ENCODE results near the gene PLPPR5.
A peak's percentile ranks its signal among the peaks of the same experiment; 100 is the strongest.
"Not testable (repeated sequence)": the region's sequence is repeated elsewhere in the genome, so short reads cannot be mapped to it uniquely, and the experiment has no call there.

The PLPPR5 gene

DNA sequence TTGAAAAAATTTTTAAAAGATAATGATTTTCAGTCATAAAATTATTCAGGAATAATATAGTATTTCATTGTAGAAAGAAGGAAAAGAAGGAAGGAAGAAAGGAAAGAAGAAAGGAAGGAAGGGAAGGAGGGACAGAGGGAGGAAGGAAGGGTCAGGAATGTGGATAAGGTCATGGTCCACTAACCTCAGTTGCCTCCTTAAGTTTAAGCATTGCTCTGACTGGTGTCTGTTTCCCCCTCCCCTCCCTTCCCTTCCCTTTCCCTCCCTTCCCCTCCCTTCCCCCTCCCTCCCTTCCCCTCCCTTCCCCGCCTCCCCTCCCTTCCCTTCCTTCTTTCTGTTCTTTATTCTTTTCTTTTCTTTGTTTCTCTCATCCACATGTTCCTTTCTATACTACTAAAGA, 95.7 kb downstream of the PLPPR5 start:
- DNase-seq: no peak

DNA sequence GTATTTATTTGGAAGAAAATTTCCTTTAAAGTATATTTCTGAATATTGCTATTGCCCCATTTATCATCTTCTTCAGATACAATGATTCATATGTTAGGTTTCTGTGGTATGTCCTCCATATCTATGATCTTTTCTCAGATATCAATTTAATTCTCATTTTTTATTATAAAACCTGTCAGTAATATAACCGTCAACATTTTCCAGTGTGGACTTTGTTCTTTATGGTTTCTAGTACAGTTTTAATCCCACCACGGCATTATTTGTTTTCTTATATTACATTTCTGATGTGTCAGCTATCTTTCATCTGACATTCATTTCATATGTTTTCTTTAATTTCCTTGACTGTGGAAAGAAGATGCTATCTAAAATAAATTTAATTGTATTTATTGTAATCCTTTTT, 97.9 kb downstream of the PLPPR5 start:
- no peak for DNase-seq

DNA sequence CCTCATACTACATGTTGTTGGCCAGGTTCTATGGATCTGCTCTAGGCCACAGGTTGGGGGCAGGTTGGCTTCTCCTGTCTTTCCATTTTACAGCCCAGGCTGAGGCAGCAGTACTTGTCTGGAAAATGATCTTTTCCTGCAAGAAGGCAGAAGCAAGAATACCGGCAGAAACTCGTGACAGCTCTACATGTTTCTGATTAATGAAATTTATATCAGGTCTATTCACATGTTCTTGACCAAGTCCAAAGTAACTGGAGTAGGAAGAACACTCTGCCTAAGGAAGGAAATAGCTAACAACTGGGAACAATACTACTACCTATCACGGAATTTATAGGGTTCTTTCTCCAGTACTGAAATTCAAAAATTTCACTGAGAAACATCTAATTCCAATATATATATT, 98.3 kb downstream of the PLPPR5 start:
- no peak for DNase-seq

DNA sequence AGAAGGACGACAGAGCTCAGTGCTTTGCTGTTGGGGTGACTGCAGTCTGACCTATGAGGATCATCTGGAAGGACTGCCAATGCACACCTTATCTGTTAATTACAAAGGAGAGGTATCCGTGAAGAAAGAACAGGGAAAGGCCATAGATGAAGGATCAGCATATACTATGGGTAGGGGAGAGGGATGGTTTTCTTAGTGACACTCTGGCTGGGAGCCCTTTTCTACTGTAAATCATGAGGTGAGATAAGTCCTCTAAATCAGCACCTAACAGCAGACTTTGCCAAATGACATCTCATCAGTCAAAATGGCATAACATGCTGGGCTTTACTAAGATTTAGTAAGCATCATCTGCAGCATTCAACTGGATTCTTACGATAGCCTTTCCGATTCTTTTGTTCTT, 100.0 kb downstream of the PLPPR5 start:
- no peak for DNase-seq

DNA sequence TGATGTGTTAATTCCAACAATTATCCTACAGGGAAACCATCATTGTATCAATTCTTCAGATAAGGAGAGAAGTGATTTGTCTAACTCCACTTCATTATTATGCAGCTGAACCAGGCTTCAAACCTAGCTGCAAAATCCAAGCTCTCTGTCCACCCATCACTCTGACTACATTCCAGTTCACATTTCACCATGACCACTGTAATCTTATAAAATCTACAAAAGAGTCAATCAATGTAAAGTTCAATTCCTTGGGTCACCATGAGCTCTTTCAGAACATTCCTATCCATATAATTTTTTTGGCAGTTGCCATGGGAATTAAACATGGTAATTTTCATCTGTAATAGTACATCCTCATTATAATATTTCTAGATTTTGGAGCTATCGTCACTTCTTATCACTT, 100.9 kb downstream of the PLPPR5 start:
- no peak for DNase-seq

DNA sequence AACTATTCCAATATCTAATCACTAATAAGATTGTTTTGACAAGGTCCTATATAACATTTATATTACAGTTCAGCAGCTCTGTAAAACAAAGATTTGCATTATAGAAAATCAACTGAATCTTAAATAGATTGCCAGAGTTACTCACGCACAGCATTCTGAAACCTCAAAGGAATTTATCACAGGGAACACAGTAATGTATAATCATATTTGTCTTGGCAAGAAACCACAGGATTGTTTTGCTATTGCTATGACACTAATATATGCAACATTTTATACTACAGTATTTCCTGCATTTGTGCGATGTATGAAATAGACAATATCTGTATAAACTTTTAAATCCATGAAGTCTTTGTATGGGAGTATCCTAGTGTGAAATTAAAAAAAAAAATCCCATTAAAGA, 101.4 kb downstream of the PLPPR5 start:
- DNase-seq: no peak

DNA sequence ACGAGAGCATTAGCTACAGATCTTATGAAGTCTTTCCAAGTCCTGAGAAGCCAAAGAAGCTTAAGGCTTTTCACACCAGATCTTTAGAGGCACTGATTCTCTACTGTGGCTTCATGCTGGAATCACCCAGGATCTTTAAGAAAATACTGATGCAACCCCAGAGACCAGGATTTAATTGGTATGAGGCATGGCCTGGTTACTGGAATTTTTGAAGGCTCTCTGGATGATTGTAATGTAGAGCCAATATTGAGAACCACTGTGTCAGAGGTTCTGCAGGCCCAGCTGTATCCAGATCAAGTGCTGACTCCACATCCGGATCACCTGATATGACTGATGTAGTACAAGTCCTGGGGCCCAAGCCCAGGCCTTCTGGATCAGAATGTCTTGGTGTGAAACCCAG, 105.7 kb downstream of the PLPPR5 start:
- no peak for DNase-seq

DNA sequence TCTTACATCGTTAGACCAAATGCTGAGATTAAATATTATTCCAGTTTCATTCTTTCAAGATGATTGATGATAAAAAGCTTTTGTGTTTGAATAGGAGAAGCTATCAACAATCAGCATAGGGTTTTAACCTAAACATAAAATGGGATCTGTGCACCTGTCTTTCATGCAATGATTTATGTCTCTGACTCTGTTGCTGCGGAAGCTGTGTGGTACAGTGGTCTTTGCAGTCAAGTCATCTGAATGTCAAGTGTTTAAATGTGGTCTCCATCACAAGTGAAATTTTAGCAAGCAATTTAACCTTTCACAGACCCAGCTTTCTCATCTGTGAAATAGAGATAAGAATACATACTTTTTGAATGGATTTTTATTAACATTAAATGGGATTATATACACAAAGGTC, 107.2 kb downstream of the PLPPR5 start:
- DNase-seq: no peak

DNA sequence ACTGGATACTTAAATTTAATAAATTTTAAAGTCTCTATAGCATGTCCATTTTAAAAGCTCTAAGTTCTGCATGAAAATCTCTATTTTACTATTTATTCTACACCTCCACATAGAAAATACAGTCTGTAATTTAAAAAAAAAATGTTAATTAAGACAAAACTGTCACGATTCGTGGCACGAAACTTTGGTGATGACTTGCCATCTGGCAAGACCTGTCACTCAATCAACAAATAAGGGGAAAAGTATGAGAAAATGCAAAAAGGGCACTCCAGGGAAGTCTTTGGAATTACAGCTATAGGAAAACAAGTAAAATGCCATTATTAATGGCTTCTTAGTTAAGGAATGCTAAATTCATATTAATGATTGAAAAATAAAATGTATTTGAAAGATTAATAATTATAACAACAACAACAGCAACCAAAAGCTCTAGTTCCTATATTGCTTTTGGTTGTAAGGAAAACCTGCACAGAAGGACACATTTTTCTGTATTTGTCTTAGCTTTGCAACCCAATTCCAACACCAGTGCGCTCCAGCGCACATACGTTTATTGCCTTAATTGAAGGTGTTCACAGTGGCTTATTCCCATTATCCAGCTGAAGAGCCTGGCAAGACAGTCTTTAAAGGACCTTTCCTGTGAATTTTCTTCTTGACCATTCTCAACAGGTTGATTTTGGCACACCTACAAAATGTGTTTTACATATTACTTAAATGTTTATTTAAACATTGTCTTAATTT, 107.8 kb downstream of the PLPPR5 start:
- no peak for DNase-seq

DNA sequence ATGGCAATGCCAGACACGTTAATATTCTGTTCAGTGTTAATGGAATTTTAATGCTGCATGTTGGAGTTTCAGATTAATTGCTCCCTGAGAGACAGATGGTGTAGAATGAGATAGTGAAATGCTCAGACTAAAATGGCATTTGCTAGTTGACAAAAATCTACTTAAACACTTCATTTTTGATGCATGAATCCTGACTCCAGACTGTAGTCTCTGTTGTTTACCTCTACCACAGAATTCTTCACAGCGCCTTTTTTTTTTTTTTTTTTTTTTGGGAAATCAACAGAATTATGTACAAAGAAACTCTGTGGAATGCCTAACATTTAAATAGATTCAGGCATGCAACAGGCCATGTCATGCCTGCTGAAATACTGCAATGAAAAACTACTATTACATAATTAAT, 111.3 kb downstream of the PLPPR5 start:
- no peak for DNase-seq

DNA sequence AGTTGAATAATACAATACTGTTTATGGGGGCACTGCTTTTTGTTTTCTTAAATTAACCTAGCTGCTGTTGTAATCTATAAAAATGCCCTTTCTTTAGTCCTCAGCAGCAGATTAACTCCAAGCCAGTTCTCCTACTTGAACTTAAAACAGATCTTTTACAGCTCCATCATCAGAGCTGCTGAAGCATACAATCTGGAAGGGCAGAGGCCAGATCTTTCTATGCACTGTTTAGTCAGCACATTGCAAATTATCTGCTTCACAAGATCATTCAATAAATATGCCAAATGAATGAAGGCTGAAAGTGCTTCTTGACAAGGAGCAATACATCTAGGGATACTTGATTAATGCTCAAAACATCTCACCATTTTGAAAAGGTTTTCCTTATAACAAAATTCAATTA, 115.8 kb downstream of the PLPPR5 start:
- DNase-seq: no peak

DNA sequence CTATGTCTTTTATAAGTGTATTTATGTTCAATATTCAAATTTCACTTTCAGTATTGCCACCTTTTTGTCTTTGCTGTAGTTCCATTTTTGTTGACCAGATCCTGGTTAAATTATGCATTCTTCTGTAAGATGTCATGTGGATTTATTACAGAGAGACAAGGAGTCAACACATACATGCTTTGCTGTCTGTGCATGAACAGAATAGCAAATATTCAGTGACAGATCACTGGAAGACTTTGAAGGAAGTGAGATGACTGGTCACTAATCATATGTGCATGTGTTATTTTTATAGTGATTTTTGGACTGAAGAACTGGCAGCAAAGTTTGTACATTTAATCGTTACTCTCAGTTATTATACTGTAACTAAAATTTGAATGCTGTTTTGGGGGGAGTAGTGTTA, 117.2 kb downstream of the PLPPR5 start:
- no peak for DNase-seq

DNA sequence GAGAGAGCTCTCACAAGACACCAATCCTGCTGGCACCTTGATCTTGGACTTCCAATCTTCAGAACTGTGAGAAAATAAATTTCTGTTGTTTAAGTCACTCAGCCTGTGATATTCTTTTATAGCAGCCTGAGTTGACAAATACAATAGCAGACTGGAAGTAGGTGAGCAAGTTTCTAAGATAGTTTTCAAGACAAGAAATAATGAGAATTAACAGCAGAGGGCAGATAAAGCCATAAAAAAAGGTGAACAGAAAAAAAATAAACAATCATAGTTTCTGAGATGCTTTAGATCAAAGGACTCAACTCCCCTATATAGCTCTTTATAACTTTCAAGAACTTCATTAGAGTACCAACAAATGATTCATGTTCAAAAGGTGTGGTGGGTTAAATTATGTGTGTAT, 119.8 kb downstream of the PLPPR5 start:
- no peak for DNase-seq

DNA sequence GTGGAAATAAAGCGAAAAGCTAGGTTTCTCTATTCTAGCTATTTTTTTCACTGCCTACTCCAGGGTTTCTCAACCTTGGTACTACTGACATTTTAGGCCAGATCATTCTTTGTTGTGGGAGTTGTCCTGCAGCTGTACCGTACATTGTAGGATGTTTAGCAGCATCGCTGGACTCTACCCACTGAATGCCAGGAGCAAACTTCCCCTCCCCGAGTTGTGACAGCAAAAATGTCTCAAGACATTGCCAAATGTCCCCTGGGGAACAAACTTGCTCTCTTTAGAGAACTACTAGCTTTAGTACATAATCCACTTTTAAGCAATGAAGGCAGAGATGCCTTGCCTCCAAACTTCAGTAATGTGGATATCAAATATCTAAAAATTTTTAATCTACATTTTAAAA, 122.8 kb downstream of the PLPPR5 start:
- DNase-seq: no peak

DNA sequence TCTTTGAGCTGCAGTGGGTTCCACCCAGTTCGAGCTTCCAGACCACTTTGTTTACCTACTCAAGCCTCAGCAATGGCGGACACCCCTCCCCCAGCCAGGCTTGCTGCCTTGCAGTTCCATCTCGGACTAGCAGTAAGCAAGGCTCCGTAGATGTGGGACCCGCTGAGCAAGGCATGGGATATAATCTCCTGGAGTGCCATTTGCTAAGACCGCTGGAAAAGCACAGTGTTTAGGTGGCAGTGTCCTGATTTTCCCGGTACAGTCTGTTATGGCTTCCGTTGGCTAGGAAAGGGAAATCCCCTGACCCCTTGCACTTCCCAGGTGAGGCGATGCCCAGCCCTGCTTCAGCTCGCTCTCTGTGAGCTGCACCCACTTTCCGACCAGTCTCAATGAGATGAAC, 123.4 kb downstream of the PLPPR5 start:
- not testable (repeated sequence) for DNase-seq

DNA sequence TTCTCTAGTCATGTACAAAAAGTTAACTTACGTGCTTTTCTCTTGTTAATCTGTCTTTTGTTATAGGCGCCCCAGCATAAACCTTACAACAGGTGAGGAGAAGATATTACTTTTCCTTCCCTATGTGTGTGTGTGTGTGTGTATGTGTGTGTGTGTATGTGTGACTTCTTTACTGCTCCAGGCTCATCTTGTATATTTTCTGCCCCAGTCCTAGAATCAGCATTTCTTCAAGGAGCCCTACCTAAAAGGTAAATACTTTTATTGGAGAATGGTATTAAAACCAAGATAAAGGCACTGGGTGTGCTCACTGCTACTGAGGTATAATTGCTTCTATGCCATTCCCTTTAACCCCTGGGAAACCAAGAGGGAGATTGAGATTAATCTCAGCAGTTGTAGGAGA, 129.8 kb downstream of the PLPPR5 start:
- DNase-seq: no peak

DNA sequence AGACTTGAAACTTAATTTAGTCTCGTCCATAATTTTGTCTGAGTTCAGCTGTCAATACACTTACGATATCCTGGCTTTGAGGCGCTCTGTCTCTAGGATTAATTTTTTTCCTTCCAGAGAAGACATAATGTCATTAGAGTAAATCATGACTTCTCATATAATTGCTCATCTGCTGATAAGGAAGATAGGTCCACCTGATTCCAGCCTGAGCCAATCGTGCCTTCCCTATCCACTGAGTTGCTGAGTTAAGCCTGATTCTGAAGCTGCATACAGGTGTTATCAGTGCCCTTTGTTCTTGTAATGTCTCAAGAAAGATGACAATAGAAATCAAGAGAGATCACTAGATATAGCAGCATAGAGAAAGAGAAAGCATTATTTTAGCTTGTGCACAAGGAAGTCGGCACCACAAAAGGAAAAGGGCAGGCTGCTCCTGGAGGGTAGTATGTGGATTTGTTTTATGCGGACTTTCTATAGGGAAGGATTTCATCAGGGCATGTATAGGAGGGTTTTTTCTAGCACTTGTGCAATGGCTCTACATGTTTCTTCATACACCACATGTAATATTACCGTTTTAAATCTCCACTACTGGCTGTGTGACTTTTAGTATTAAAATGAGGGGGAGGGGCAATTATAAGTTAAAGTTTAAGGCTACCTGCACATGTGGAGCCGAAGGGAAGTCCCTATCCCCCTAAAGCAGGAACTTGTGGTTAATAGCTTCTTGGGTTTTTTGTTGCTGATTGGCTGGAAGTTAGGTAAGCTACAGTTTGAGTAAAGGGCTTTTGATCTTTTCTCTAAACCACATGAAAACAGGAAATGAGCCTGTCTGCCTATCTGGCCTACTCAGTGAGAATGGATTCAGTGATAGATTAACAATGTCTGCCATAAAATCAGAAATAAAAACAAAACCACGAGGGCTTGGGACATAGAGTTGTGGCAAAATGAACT, 133.4 kb downstream of the PLPPR5 start:
- peak; percentile 6 for DNase-seq

DNA sequence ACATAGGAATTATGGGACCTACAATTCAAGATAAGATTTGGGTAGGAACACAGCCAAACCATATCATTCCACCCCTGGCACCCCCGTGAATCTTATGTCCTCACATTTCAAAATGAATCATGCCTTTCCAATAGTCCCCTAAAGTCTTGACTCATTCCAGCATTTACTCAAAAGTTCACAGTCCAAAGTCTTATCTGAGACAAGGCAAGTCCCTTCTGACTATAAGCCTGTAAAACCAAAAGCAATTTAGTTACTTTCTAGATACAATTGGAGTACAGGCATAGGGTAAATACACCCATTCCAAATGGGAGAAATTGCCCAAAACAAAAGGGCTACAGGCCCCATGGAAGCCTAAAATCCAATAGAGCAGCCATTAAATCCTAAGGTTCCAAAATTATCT, 138.9 kb downstream of the PLPPR5 start:
- DNase-seq: no peak

DNA sequence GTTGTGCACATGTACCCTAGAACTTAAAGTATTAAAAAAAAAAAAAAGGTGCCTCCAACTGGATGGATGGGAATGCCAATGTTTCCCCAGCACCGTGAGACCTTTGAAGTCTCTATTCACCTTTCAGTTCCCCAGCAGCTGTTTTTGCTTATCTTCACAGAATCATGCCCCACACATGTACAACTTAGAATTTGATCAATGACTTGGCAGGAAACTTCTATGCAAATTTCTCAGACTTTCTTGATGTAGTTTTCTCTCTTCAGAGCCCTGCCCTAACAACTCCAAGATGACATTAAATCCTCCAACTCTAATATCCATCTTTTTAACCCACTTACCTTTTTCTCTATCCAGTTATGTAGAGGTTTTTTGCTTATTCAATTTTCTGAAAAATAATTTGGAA, 144.3 kb downstream of the PLPPR5 start:
- DNase-seq: no peak

DNA sequence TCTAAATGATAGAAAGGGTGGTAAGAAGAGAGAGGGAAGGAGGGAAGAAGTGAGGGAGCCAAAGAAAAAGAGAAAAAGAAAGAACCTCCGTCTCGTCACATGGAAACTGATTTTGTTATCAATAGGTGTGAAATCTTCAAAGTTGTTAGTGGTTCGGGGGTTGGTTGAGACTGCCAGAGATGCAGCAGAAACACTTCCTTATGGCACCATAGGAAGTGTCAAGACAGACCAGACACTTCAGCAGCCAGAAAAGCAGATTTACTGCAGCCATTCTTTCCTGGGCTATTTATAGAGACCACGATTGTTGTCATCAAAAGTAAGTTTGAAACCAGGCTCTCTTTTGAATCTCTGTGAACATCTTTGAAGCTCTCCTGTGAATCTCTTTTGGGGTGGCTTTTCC, 150.5 kb downstream of the PLPPR5 start:
- no peak for DNase-seq

DNA sequence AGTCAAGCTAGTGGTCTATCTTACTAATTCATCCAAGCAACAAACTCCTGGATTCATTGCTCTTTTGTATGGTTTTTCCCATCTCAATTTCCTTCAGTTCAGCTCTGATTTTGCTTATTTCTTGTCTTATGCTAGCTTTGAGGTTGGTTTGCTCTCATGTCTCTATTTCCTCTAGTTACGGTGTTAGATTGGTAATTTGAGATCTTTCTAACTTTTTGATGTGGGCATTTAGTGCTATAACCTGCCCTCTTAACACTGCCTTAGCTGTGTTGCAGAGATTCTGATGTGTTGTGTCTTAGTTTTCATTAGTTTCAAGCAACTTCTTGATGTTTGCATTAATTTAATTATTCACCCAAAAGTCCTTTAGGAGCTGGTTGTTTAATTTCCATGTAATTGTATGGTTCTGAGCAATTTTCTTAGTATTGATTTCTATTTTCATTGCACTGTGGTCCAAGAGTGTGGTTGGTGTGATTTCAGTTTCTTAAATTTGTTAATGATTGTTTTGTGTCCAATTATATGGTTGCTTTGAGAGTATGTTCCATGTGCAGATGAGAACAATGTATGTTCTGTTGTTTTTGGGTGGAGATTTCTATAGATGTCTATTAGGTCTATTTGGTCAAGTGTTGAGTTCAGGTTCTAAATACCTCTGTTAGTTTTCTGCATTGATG, 154.6 kb downstream of the PLPPR5 start:
- DNase-seq: no peak

DNA sequence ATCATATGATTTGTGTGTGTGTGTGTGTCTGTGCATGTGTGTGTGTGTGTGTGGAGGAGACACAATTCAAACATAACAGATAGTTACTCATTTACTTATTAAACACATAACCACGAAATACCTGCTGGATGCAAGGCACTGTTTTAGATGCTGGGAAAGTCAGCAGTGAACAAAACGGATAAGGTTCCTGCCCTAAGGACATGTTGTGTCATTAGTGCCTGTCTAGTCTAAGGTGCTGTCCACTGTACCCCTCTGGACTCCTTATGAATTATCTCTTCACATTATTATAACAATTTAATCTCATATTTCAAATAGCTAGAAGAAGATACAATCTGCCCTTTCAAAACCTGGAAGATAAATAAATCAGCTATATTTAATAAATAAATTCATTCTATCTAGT, 162.4 kb downstream of the PLPPR5 start:
- DNase-seq: no peak
